WI38 (cell line): Measurements from ENCODE around the gene PCIF1.

Source experiments
- H3K4me3 ChIP-seq: 2 replicates; pipeline ENCODE4 v1.5.1; 2011; ENCODE audit warnings: low read depth, mild to moderate bottlenecking, control low read depth, low read length
- CTCF ChIP-seq: IDR thresholded peaks from 2 replicates; pipeline ENCODE4 v1.5.1; 2012; ENCODE audit warnings: low read depth, mild to moderate bottlenecking, control low read depth, low read length

The PCIF1 gene

GRCh38 chr20:45968801-45969711 is 34.6 kb downstream of the PCIF1 start:
- no peak overlapping the region for H3K4me3 ChIP-seq
- TF ChIP-seq CTCF, result no peak

- peak overlapping the region; percentile 89 for H3K4me3 ChIP-seq
- peak; percentile 44; the same call in 1 of the 2 replicates for TF ChIP-seq CTCF
These were observed 35.5 kb downstream of the PCIF1 start for GRCh38 chr20:45969712-45970634.

GRCh38 chr20:45970646-45971424 is 36.4 kb downstream of the PCIF1 start:
- TF ChIP-seq CTCF, result no peak
- peak overlapping the region; percentile 89 for H3K4me3 ChIP-seq

- H3K4me3 ChIP-seq, result peak overlapping the region; percentile 89
- TF ChIP-seq CTCF, result no peak
These were observed 36.9 kb downstream of the PCIF1 start for GRCh38 chr20:45971425-45971674.

GRCh38 chr20:45971675-45972499 is 37.4 kb downstream of the PCIF1 start, which contains the start of gene ZNF335:
ZNF335 (minus strand) TSS chr20:45972203; CDS start chr20:45971410, 793 bp downstream.
- no peak for TF ChIP-seq CTCF
- peak within 1 kb of the TSS; percentile 89 for H3K4me3 ChIP-seq

- no peak for TF ChIP-seq CTCF
- H3K4me3 ChIP-seq, result peak overlapping the region; percentile 89
These were observed 38.2 kb downstream of the PCIF1 start for GRCh38 chr20:45972500-45973183.
